ENCODE results near the gene PDZK1IP1. TPM values are rescaled to one million over a fixed set of nuclear protein-coding genes. Genes with fewer than 3 reads are reported as not detected.

PDZK1IP1 gene
- total RNA-seq, 5 donors from 2014 or later (not counting 1 experiment from before 2014, with no cell fraction given): not detected

- CTCF ChIA-PET: no interaction called here
- no peak overlapping the region for H3K27ac ChIP-seq (ENCODE audit: low read length)
- H3K36me3 ChIP-seq (ENCODE audit: control insufficient read depth in 2 of 2, extremely low read depth in 1 of 2, insufficient read depth in 1 of 2, low read length in 1 of 2): no peaks in the 10 kb centered on the region
- no peak overlapping the region for H3K27ac Mint-ChIP-seq
- H3K9me3 ChIP-seq: no peaks in the 10 kb centered on the region
- no peaks in the 10 kb centered on the region for H3K4me1 Mint-ChIP-seq
- ATAC-seq (replicated peaks in 1 of 4) (no peak), DNase-seq (no peak)
- H3K36me3 Mint-ChIP-seq: no peaks in the 10 kb centered on the region
- POLR2A ChIA-PET: no interaction called here
- WGBS (ENCODE audit: insufficient coverage): 95% methylated on average over 3 of the region's 5 CpGs
- no peak overlapping the region for H3K4me3 ChIP-seq (ENCODE audit: control insufficient read depth in 1 of 2, extremely low read depth in 1 of 2, low read length in 1 of 2)
- no peak overlapping the region for H3K4me3 Mint-ChIP-seq
- no peaks in the 10 kb centered on the region for H3K4me1 ChIP-seq (ENCODE audit: control insufficient read depth in 1 of 2, extremely low read depth in 1 of 2, insufficient read depth in 2 of 2, low read length in 2 of 2)
- peaks cover 0 to 7% of the 10 kb centered on the region in 2 experiments for H3K27me3 ChIP-seq (replicated peaks in 1 of 2; ENCODE audit: control insufficient read depth in 2 of 2, extremely low read depth in 1 of 2, insufficient read depth in 2 of 2, low read length in 1 of 2)
- H3K27me3 Mint-ChIP-seq: peaks cover 4 to 8% of the 10 kb centered on the region in 2 donors
- no peaks in the 10 kb centered on the region for H3K9me3 Mint-ChIP-seq
Observed at GRCh38 chr1:47137925-47138615, 51.8 kb downstream of the PDZK1IP1 start.

GRCh38 chr1:47137198-47137597 lies 52.6 kb downstream of the PDZK1IP1 start, which contains the start of gene CYP4A22:
Gene CYP4A22 (plus strand): TSS chr1:47137441. CDS start chr1:47137486, 45 bp downstream.
- H3K27me3 ChIP-seq (replicated peaks in 1 of 2; ENCODE audit: control insufficient read depth in 2 of 2, extremely low read depth in 1 of 2, insufficient read depth in 2 of 2, low read length in 1 of 2): peaks cover 0 to 7% of the 10 kb centered on the region in 2 experiments
- no peak within 1 kb of the TSS for H3K4me3 Mint-ChIP-seq

More at GRCh38 chr1:47137198-47137597, 52.6 kb downstream of the PDZK1IP1 start, which contains the start of gene CYP4A22:
- Histone ChIP-seq H3K4me1 (ENCODE audit: control insufficient read depth in 1 of 2, extremely low read depth in 1 of 2, insufficient read depth in 2 of 2, low read length in 2 of 2) (no peaks in the 10 kb centered on the region), H3K4me3 (ENCODE audit: control insufficient read depth in 1 of 2, extremely low read depth in 1 of 2, low read length in 1 of 2) (no peak within 1 kb of the TSS), H3K36me3 (ENCODE audit: control insufficient read depth in 2 of 2, extremely low read depth in 1 of 2, insufficient read depth in 1 of 2, low read length in 1 of 2) (no peaks in the 10 kb centered on the region), H3K27ac (ENCODE audit: low read length) (no peak within 1 kb of the TSS), H3K9me3 (no peaks in the 10 kb centered on the region)
- DNase-seq: no peak
- Mint-ChIP-seq H3K4me1 (no peaks in the 10 kb centered on the region), H3K27ac (no peak within 1 kb of the TSS), H3K36me3 (no peaks in the 10 kb centered on the region), H3K9me3 (no peaks in the 10 kb centered on the region), H3K27me3 (peaks cover 4 to 9% of the 10 kb centered on the region in 2 donors)
- no CpG with 5 or more reads among the region's 4 CpGs for WGBS (ENCODE audit: insufficient coverage)
- no peak for ATAC-seq (replicated peaks in 1 of 4)
- ChIA-PET POLR2A (no interaction called here), CTCF (no interaction called here)

Other genes starting within 250 kb of the PDZK1IP1 start
- under 1 TPM in 3 of 5 donors, not detected in 2; 0.22 to 0.26 (median 0.23) TPM for gene CYP4A11, start 248.6 kb downstream of the PDZK1IP1 start, total RNA-seq
- gene CYP4X1, start 166.4 kb downstream of the PDZK1IP1 start, total RNA-seq: not detected
- gene CYP4Z1, start 122.8 kb downstream of the PDZK1IP1 start, total RNA-seq: not detected
- gene CYP4A22, start 52.6 kb downstream of the PDZK1IP1 start, total RNA-seq: not detected
- under 1 TPM; 0.28 to 0.85 (median 0.44) TPM for gene TAL1, start 42.2 kb upstream of the PDZK1IP1 start, total RNA-seq
- gene STIL, start 124.1 kb upstream of the PDZK1IP1 start, total RNA-seq: 1 to 10 TPM in 4 of 5 donors, under 1 TPM in 1; 0.85 to 3.4 (median 1.7) TPM
- gene CMPK1, start 143.8 kb upstream of the PDZK1IP1 start, total RNA-seq: 100 to 1,000 TPM; 106 to 123 (median 112) TPM
- gene FOXE3, start 226.2 kb upstream of the PDZK1IP1 start, total RNA-seq: under 1 TPM in 1 of 5 donors, not detected in 4; 0.18 TPM
- under 1 TPM; 0.42 to 0.76 (median 0.56) TPM for gene FOXD2, start 248.0 kb upstream of the PDZK1IP1 start, total RNA-seq